Spleen (tissue), 7 donors: ENCODE measurements around the gene NIPA2.

Experiments
- CTCF ChIP-seq, 11 experiments: fragments of 200-600 bp in 7 of 11; fragments of 450-650 bp in 4 of 11; sonication (generic) in 4 of 11; IDR thresholded peaks in 8 of 11; conservative IDR thresholded peaks in 3 of 11; 1 replicate in 7 of 11; 2 replicates in 4 of 11; pipeline versions ENCODE4 v1.4.0 to v1.8.0; 2016 to 2021; ENCODE audit warnings: antibody characterized with exemption in 11 of 11, inconsistent platforms in 4 of 11, mild to moderate bottlenecking in 1 of 11
- POLR2A ChIP-seq, 3 donors: fragments of 450-650 bp; IDR thresholded peaks; one replicate each; pipeline ENCODE4 v1.5.1; 2017; ENCODE audit warnings: antibody characterized with exemption in 3 of 3, mild to moderate bottlenecking in 1 of 3
- donor health status: DM: no; HTN: no; CAD: no; lungs with moderate emphysema.
- donor health status: DM: no; HTN: no; CAD: no.
- donor health status: DM: no; HTN: no; CAD: no.

- TF ChIP-seq CTCF (IDR thresholded peaks at IDR 0.05 in 8 of 11, conservative IDR thresholded peaks at IDR 0.05 in 3 of 11) (no peak), POLR2A (IDR thresholded peaks at IDR 0.05) (no peak)
Observed at GRCh38 chr15:22890296-22890695, 51.8 kb downstream of the NIPA2 start.
